IMR-90 (cell line): ENCODE measurements around the gene ITM2B. TPM values are rescaled to one million over a fixed set of nuclear protein-coding genes. Genes with fewer than 3 reads are reported as not detected.

Source experiments
- ATAC-seq: fragments of 200-7000 bp; cut with Tn5 transposase; 2 replicates; pipeline ENCODE4 v1.9.1; 2020; ENCODE audit warnings: low read depth, mild to moderate bottlenecking, moderate library complexity
- BruUV-seq: library from RNA; stranded (reverse); fragments of 400-500 nt; replicated peaks from 2 replicates; lab custom pipeline; 2021; lab: Mats Ljungman, UMichigan
- CTCF ChIA-PET: fragments of 300-600 bp; formaldehyde crosslinking; extraction: SDS; loops from one replicate; lab custom pipeline; 2021; ENCODE audit warnings: antibody characterized with exemption; lab: Yijun Ruan, JAX
- POLR2A ChIA-PET: fragments of 300-600 bp; sonication (Branson Sonifier 250); formaldehyde crosslinking; loops from one replicate; lab custom pipeline; 2022; ENCODE audit warnings: antibody characterized with exemption; ENCODE audit not compliant: unreplicated experiment; lab: Charles Lee
- DNase-seq: peaks from one replicate; pipeline ENCODE4 v3.0.0; 2013
- H2AFZ ChIP-seq: replicated peaks from 2 replicates; pipeline ENCODE3; 2013; ENCODE audit warnings: low read length, mild to moderate bottlenecking; ENCODE audit not compliant: poor library complexity
- H2AK5ac ChIP-seq: 2 replicates; pipeline ENCODE4 v1.6.1; 2013; ENCODE audit warnings: low read depth, low read length, inconsistent platforms
- H2AK9ac ChIP-seq: replicated peaks from 2 replicates; pipeline ENCODE3; 2013; ENCODE audit warnings: mild to moderate bottlenecking, low read depth, low read length, moderate library complexity; ENCODE audit not compliant: poor library complexity
- H2BK120ac ChIP-seq: 2 replicates; pipeline ENCODE4 v1.6.1; 2013; ENCODE audit warnings: low read depth, low read length, inconsistent platforms
- H2BK15ac ChIP-seq: 3 replicates; pipeline ENCODE4 v1.6.1; 2013; ENCODE audit warnings: low read depth, low read length, inconsistent platforms
- H2BK20ac ChIP-seq: 2 replicates; pipeline ENCODE4 v1.6.1; 2013; ENCODE audit warnings: low read depth, mild to moderate bottlenecking, inconsistent platforms, low read length, moderate library complexity
- H2BK5ac ChIP-seq: 2 replicates; pipeline ENCODE4 v1.6.1; 2013; ENCODE audit warnings: mild to moderate bottlenecking, low read depth, low read length, inconsistent platforms; ENCODE audit not compliant: poor library complexity, severe bottlenecking
- H3K14ac ChIP-seq: replicated peaks from 2 replicates; pipeline ENCODE4 v1.6.1; 2013; ENCODE audit warnings: low read depth, low read length, inconsistent platforms
- H3K18ac ChIP-seq: 2 replicates; pipeline ENCODE4 v1.6.1; 2013; ENCODE audit warnings: low read depth, low read length, control low read depth
- H3K23ac ChIP-seq: 2 replicates; pipeline ENCODE4 v1.6.1; 2013; ENCODE audit warnings: low read depth, low read length, inconsistent platforms
- H3K27ac ChIP-seq: 2 replicates; pipeline ENCODE4 v1.5.1; 2013; ENCODE audit warnings: mild to moderate bottlenecking, control low read depth, low read length; ENCODE audit not compliant: insufficient read depth
- H3K27me3 ChIP-seq: 2 replicates; pipeline ENCODE4 v1.6.1; 2013; ENCODE audit warnings: low read length; ENCODE audit not compliant: control insufficient read depth, insufficient read depth
- H3K36me3 ChIP-seq: 2 replicates; pipeline ENCODE4 v1.6.1; 2013; ENCODE audit warnings: low read length, mixed read lengths; ENCODE audit not compliant: control insufficient read depth, insufficient read depth
- H3K4ac ChIP-seq: 2 replicates; pipeline ENCODE4 v1.6.1; 2013; ENCODE audit warnings: low read depth, low read length, inconsistent platforms
- H3K4me1 ChIP-seq: 2 replicates; pipeline ENCODE4 v1.6.1; 2013; ENCODE audit warnings: low read length, mixed read lengths; ENCODE audit not compliant: control insufficient read depth, insufficient read depth
- H3K4me2 ChIP-seq: 2 replicates; pipeline ENCODE4 v1.6.1; 2013; ENCODE audit warnings: low read depth, mild to moderate bottlenecking, control low read depth, low read length, moderate library complexity
- H3K4me3 ChIP-seq: 2 replicates; pipeline ENCODE4 v1.5.1; 2013; ENCODE audit warnings: low read depth, mild to moderate bottlenecking, control low read depth, low read length, moderate library complexity; ENCODE audit not compliant: insufficient read depth
- H3K56ac ChIP-seq: 2 replicates; pipeline ENCODE4 v1.6.1; 2013; ENCODE audit warnings: low read length, inconsistent platforms; ENCODE audit not compliant: insufficient read depth; ENCODE audit errors: extremely low read depth
- H3K79me1 ChIP-seq, 2 experiments: 2 replicates each; pipeline ENCODE4 v1.6.1; 2013; ENCODE audit warnings: low read length in 2 of 2, inconsistent platforms in 1 of 2, low read depth in 1 of 2
- H3K9ac ChIP-seq: 2 replicates; pipeline ENCODE4 v1.6.1; 2013; ENCODE audit warnings: low read depth, low read length, control low read depth
- H3K9me1 ChIP-seq: 2 replicates; pipeline ENCODE4 v1.6.1; 2013; ENCODE audit warnings: low read length, inconsistent platforms; ENCODE audit not compliant: insufficient read depth
- H3K9me3 ChIP-seq: 2 replicates; pipeline ENCODE4 v1.6.1; 2013; ENCODE audit warnings: low read length; ENCODE audit not compliant: control insufficient read depth, insufficient read depth
- H4K20me1 ChIP-seq: 2 replicates; pipeline ENCODE4 v1.6.1; 2013; ENCODE audit warnings: low read length, inconsistent platforms; ENCODE audit not compliant: insufficient read depth
- H4K5ac ChIP-seq: 2 replicates; pipeline ENCODE4 v1.6.1; 2013; ENCODE audit warnings: mild to moderate bottlenecking, low read depth, low read length, control low read depth
- H4K8ac ChIP-seq, 2 experiments: 2 replicates each; pipeline ENCODE4 v1.6.1; 2013; ENCODE audit warnings: low read depth in 2 of 2, low read length in 2 of 2, control low read depth in 1 of 2, inconsistent platforms in 1 of 2
- H4K91ac ChIP-seq: 2 replicates; pipeline ENCODE4 v1.6.1; 2013; ENCODE audit warnings: low read depth, low read length, inconsistent platforms; ENCODE audit not compliant: insufficient read depth
- BHLHE40 ChIP-seq: fragments of 150-350 bp; IDR thresholded peaks from 2 replicates; pipeline ENCODE4 v1.6.1; 2016; ENCODE audit warnings: mild to moderate bottlenecking, low read depth, low read length
- CEBPB ChIP-seq: IDR thresholded peaks from 2 replicates; pipeline ENCODE4 v1.6.1; 2012; ENCODE audit warnings: low read depth, low read length, improper control_type of control experiment
- CHD1 ChIP-seq: IDR thresholded peaks from 2 replicates; pipeline ENCODE4 v1.6.1; 2012; ENCODE audit warnings: low read depth, low read length, improper control_type of control experiment
- CTCF ChIP-seq: conservative IDR thresholded peaks from 2 replicates; pipeline ENCODE4 v1.5.1; 2012; ENCODE audit warnings: mild to moderate bottlenecking, low read depth, low read length, improper control_type of control experiment
- ELK1 ChIP-seq: fragments of 150-350 bp; IDR thresholded peaks from 2 replicates; pipeline ENCODE4 v1.6.1; 2016; ENCODE audit warnings: low read depth, mild to moderate bottlenecking, low read length, moderate library complexity, borderline replicate concordance
- FOS ChIP-seq: fragments of 150-350 bp; IDR thresholded peaks from 2 replicates; pipeline ENCODE4 v1.6.1; 2016; ENCODE audit warnings: low read depth, low read length
- MAFK ChIP-seq: IDR thresholded peaks from 2 replicates; pipeline ENCODE4 v1.6.1; 2012; ENCODE audit warnings: low read depth, low read length, improper control_type of control experiment
- MAZ ChIP-seq: IDR thresholded peaks from 2 replicates; pipeline ENCODE4 v1.6.1; 2012; ENCODE audit warnings: low read depth, mild to moderate bottlenecking, low read length, improper control_type of control experiment, moderate library complexity, borderline replicate concordance
- MXI1 ChIP-seq: IDR thresholded peaks from 2 replicates; pipeline ENCODE4 v1.6.1; 2012; ENCODE audit warnings: low read depth, mild to moderate bottlenecking, low read length, moderate library complexity, borderline replicate concordance
- NFE2L2 ChIP-seq: fragments of 150-350 bp; IDR thresholded peaks from 2 replicates; pipeline ENCODE4 v1.6.1; 2016; ENCODE audit warnings: low read depth, mild to moderate bottlenecking, low read length
- POLR2A ChIP-seq: IDR thresholded peaks from 2 replicates; pipeline ENCODE4 v1.6.1; 2012; ENCODE audit warnings: mild to moderate bottlenecking, low read depth, low read length
- RAD21 ChIP-seq: IDR thresholded peaks from 2 replicates; pipeline ENCODE4 v1.6.1; 2012; ENCODE audit warnings: low read length, improper control_type of control experiment
- RCOR1 ChIP-seq: IDR thresholded peaks from 2 replicates; pipeline ENCODE4 v1.6.1; 2012; ENCODE audit warnings: mild to moderate bottlenecking, low read length, improper control_type of control experiment; ENCODE audit not compliant: insufficient replicate concordance
- RFX5 ChIP-seq: IDR thresholded peaks from 2 replicates; pipeline ENCODE4 v1.8.0; 2012; ENCODE audit warnings: low read depth, mild to moderate bottlenecking, low read length, moderate library complexity
- SMC3 ChIP-seq: fragments of 150-350 bp; IDR thresholded peaks from 2 replicates; pipeline ENCODE4 v1.6.1; 2016; ENCODE audit warnings: low read depth, mild to moderate bottlenecking, antibody characterized with exemption, low read length, moderate library complexity
- USF2 ChIP-seq: fragments of 150-350 bp; IDR thresholded peaks from 2 replicates; pipeline ENCODE4 v1.6.1; 2017; ENCODE audit warnings: mild to moderate bottlenecking, antibody characterized with exemption, low read length, low read depth
- WGBS, 2 experiments: methylation state at CpG; one replicate each; pipeline versions ENCODE4 v1.1.5 to v1.1.7; 2013; ENCODE audit warnings: missing lambda C conversion rate in 2 of 2; ENCODE audit not compliant: insufficient read length in 1 of 2; ENCODE audit errors: extremely low coverage in 2 of 2; 5-methylcytosine and 5-hydroxymethylcytosine counted together
- dilution Hi-C: fragments of 300-500 bp; cut with HindIII; formaldehyde crosslinking; loops from one replicate; pipeline ENCODE4 v1.14.3; 2018; ENCODE audit warnings: low sequenced_read_pairs; ENCODE audit not compliant: unreplicated experiment
- in situ Hi-C: fragments of 300-500 bp; cut with MboI; formaldehyde crosslinking; loops from 3 replicates; pipeline ENCODE4 v1.14.3; 2019; ENCODE audit warnings: low sequenced_read_pairs, inconsistent platforms, mixed read lengths
- intact Hi-C: fragments of 100-400 bp; cut with micrococcal nuclease; formaldehyde crosslinking; loops from 2 replicates; pipeline ENCODE4 v1.10.0; 2022
- polyA plus RNA-seq, 3 experiments: library from polyadenylated mRNA; depleted of rRNA; stranded (reverse); fragments of >200 nt; gene quantifications; 2 replicates each; pipeline ENCODE4 v1.2.3, GENCODE V29; 2012; ENCODE audit warnings: low replicate concordance in 1 of 3
- total RNA-seq: library from RNA; depleted of rRNA; stranded (reverse); fragments of >200 nt; gene quantifications from 2 replicates; pipeline ENCODE4 v1.2.3, GENCODE V29; 2012

ITM2B gene
- total and polyA plus RNA-seq, 2 of the 4 experiments (the other 2 are of a cell fraction), result 51.1 to 158 TPM

- Histone ChIP-seq H2AFZ (no peak overlapping the region), H3K9ac (no peak overlapping the region), H4K20me1 (no peaks in the 10 kb centered on the region), H3K4me2 (no peak overlapping the region), H2BK5ac (no peak overlapping the region), H3K79me1 (no peaks in the 10 kb centered on the region), H3K4ac (no peak overlapping the region), H3K9me1 (no peaks in the 10 kb centered on the region), H3K4me3 (no peak overlapping the region), H3K4me1 (no peaks in the 10 kb centered on the region), H2BK20ac (no peak overlapping the region), H4K8ac (no peak overlapping the region), H2AK5ac (no peak overlapping the region), H4K91ac (no peak overlapping the region), H3K23ac (no peak overlapping the region), H3K27ac (no peak overlapping the region), H4K5ac (no peak overlapping the region), H2BK120ac (no peak overlapping the region), H3K56ac (no peak overlapping the region), H3K27me3 (peaks cover 7% of the 10 kb centered on the region), H3K9me3 (no peaks in the 10 kb centered on the region), H3K18ac (no peak overlapping the region), H3K14ac (no peak overlapping the region), H2BK15ac (no peak overlapping the region), H3K36me3 (no peaks in the 10 kb centered on the region), H2AK9ac (no peak overlapping the region)
- intact Hi-C loops (no loop called here), in situ Hi-C loops (no loop called here), dilution Hi-C loops (no loop called here)
- no peak for ATAC-seq
- BruUV-seq, result no TSS peak
- no peak for TF ChIP-seq RFX5
- no peak for TF ChIP-seq CTCF
- TF ChIP-seq CEBPB, result no peak
- TF ChIP-seq USF2, result no peak
- no peak for TF ChIP-seq MAZ
- TF ChIP-seq RCOR1, result no peak
- no peak for TF ChIP-seq POLR2A
- TF ChIP-seq NFE2L2, result no peak
- no peak for TF ChIP-seq CHD1
- no peak for TF ChIP-seq BHLHE40
- TF ChIP-seq RAD21, result no peak
- TF ChIP-seq FOS, result no peak
- TF ChIP-seq ELK1, result no peak
- no peak for TF ChIP-seq MAFK
- TF ChIP-seq SMC3, result no peak
- TF ChIP-seq MXI1, result no peak
- POLR2A ChIA-PET, result no interaction called here
- CTCF ChIA-PET, result no interaction called here
- WGBS, 2 experiments, result 60% methylated on average over 1 of the region's 2 CpGs; no CpG with 5 or more reads in 1 of the 2 experiments
- DNase-seq, result no peak
Measured at GRCh38 chr13:48296528-48296927, 63.5 kb downstream of the ITM2B start.
